H9 (cell line): ENCODE data around the gene NCOR1. TPM values are rescaled to one million over a fixed set of nuclear protein-coding genes. Genes with fewer than 3 reads are reported as not detected.

Source experiments
- DNase-seq: peaks from one replicate; pipeline ENCODE4 v3.0.0-alpha.2; 2017
- H2AFZ ChIP-seq: one replicate; pipeline ENCODE4 v1.6.1; 2013; ENCODE audit warnings: mild to moderate bottlenecking, low read length, control low read depth, moderate library complexity
- H2AK5ac ChIP-seq: 2 replicates; pipeline ENCODE4 v1.6.1; 2013; ENCODE audit warnings: low read length, control low read depth, mixed read lengths; ENCODE audit not compliant: insufficient read length
- H2BK120ac ChIP-seq: one replicate; pipeline ENCODE4 v1.6.1; 2013; ENCODE audit warnings: low read depth, mild to moderate bottlenecking, low read length, control low read depth, inconsistent platforms; ENCODE audit not compliant: poor library complexity, severe bottlenecking
- H2BK12ac ChIP-seq: 2 replicates; pipeline ENCODE4 v1.6.1; 2013; ENCODE audit warnings: low read length, control low read depth, mixed read lengths, low read depth; ENCODE audit not compliant: insufficient read length
- H2BK15ac ChIP-seq: 2 replicates; pipeline ENCODE4 v1.6.1; 2013; ENCODE audit warnings: low read depth, low read length, control low read depth
- H2BK20ac ChIP-seq: one replicate; pipeline ENCODE4 v1.6.1; 2013; ENCODE audit warnings: low read depth, mild to moderate bottlenecking, low read length, control low read depth, inconsistent platforms; ENCODE audit not compliant: poor library complexity, severe bottlenecking
- H2BK5ac ChIP-seq: 2 replicates; pipeline ENCODE4 v1.6.1; 2013; ENCODE audit warnings: low read length, control low read depth, mixed read lengths; ENCODE audit not compliant: insufficient read length
- H3K14ac ChIP-seq: 2 replicates; pipeline ENCODE4 v1.6.1; 2013; ENCODE audit warnings: low read length, control low read depth; ENCODE audit not compliant: insufficient read depth
- H3K18ac ChIP-seq: 2 replicates; pipeline ENCODE4 v1.6.1; 2013; ENCODE audit warnings: low read depth, mild to moderate bottlenecking, mixed read lengths, low read length, control low read depth; ENCODE audit not compliant: insufficient read length
- H3K23ac ChIP-seq: 2 replicates; pipeline ENCODE4 v1.6.1; 2013; ENCODE audit warnings: low read length, control low read depth, mixed read lengths, low read depth; ENCODE audit not compliant: insufficient read length
- H3K23me2 ChIP-seq: 2 replicates; pipeline ENCODE4 v1.6.1; 2013; ENCODE audit warnings: low read depth, mild to moderate bottlenecking, mixed read lengths, low read length, control low read depth; ENCODE audit not compliant: insufficient read length, poor library complexity, severe bottlenecking
- H3K27ac ChIP-seq: 2 replicates; pipeline ENCODE4 v1.5.1; 2013; ENCODE audit warnings: low read length, control low read depth, mixed read lengths, low read depth; ENCODE audit not compliant: insufficient read length
- H3K27me3 ChIP-seq: 2 replicates; pipeline ENCODE4 v1.6.1; 2013; ENCODE audit warnings: low read length, control low read depth, inconsistent platforms; ENCODE audit not compliant: insufficient read depth
- H3K4ac ChIP-seq: 2 replicates; pipeline ENCODE4 v1.6.1; 2013; ENCODE audit warnings: low read depth, mild to moderate bottlenecking, control low read depth, inconsistent platforms, low read length, moderate library complexity
- H3K4me1 ChIP-seq: 2 replicates; pipeline ENCODE4 v1.6.1; 2013; ENCODE audit warnings: low read length, control low read depth, inconsistent platforms; ENCODE audit not compliant: insufficient read depth
- H3K4me2 ChIP-seq: 2 replicates; pipeline ENCODE4 v1.6.1; 2013; ENCODE audit warnings: low read length, control low read depth, mixed read lengths; ENCODE audit not compliant: insufficient read length, insufficient read depth
- H3K56ac ChIP-seq: 2 replicates; pipeline ENCODE4 v1.6.1; 2013; ENCODE audit warnings: low read depth, mild to moderate bottlenecking, mixed read lengths, low read length, control low read depth; ENCODE audit not compliant: insufficient read length
- H3K79me1 ChIP-seq: 2 replicates; pipeline ENCODE4 v1.6.1; 2013; ENCODE audit warnings: low read depth, mild to moderate bottlenecking, moderate library complexity, low read length, control low read depth, inconsistent platforms; ENCODE audit not compliant: insufficient read depth, poor library complexity, severe bottlenecking
- H3K79me2 ChIP-seq: 2 replicates; pipeline ENCODE4 v1.6.1; 2013; ENCODE audit warnings: low read length, control low read depth, inconsistent platforms; ENCODE audit not compliant: insufficient read depth
- H3K9ac ChIP-seq: 2 replicates; pipeline ENCODE4 v1.6.1; 2013; ENCODE audit warnings: low read length, control low read depth, mixed read lengths; ENCODE audit not compliant: insufficient read length; ENCODE audit errors: extremely low read depth
- H3K9me3 ChIP-seq: one replicate; pipeline ENCODE4 v1.6.1; 2013; ENCODE audit warnings: low read depth, low read length, inconsistent platforms; ENCODE audit not compliant: control insufficient read depth
- H3T11ph ChIP-seq: one replicate; pipeline ENCODE4 v1.6.1; 2013; ENCODE audit warnings: mild to moderate bottlenecking, low read length, control low read depth, inconsistent platforms
- H4K20me1 ChIP-seq: one replicate; pipeline ENCODE4 v1.6.1; 2013; ENCODE audit not compliant: control insufficient read depth, insufficient read length, insufficient read depth
- H4K5ac ChIP-seq: 2 replicates; pipeline ENCODE4 v1.6.1; 2013; ENCODE audit warnings: low read depth, mild to moderate bottlenecking, mixed read lengths, low read length, control low read depth; ENCODE audit not compliant: insufficient read length
- H4K8ac ChIP-seq: replicated peaks from 2 replicates; pipeline ENCODE4 v1.6.1; 2013; ENCODE audit warnings: low read length, control low read depth, mixed read lengths, low read depth; ENCODE audit not compliant: insufficient read length
- H4K91ac ChIP-seq: 2 replicates; pipeline ENCODE4 v1.6.1; 2013; ENCODE audit warnings: low read depth, mild to moderate bottlenecking, moderate library complexity, mixed read lengths, low read length, control low read depth; ENCODE audit not compliant: insufficient read length
- H3K27ac Mint-ChIP-seq, 3 experiments: 2 replicates in 2 of 3; 3 replicates in 1 of 3; pipeline ENCODE4 v1.8.0; 2020 to 2021; ENCODE audit warnings: mixed read lengths in 3 of 3, mild to moderate bottlenecking in 1 of 3, moderate library complexity in 1 of 3
- H3K27me3 Mint-ChIP-seq: 2 replicates; pipeline ENCODE4 v1.8.0; 2021; ENCODE audit warnings: low read depth, mild to moderate bottlenecking, moderate library complexity, mixed read lengths
- H3K36me3 Mint-ChIP-seq, 3 experiments: 2 replicates in 2 of 3; 3 replicates in 1 of 3; pipeline ENCODE4 v1.8.0; 2020 to 2021; ENCODE audit warnings: low read depth in 3 of 3, mixed read lengths in 3 of 3; ENCODE audit not compliant: insufficient read depth in 1 of 3
- H3K4me1 Mint-ChIP-seq, 2 experiments: 2 replicates each; pipeline ENCODE4 v1.8.0; 2020; ENCODE audit warnings: mixed read lengths in 2 of 2
- H3K4me3 Mint-ChIP-seq, 2 experiments: 2 replicates in 1 of 2; 3 replicates in 1 of 2; pipeline ENCODE4 v1.8.0; 2020 to 2021; ENCODE audit warnings: mild to moderate bottlenecking in 2 of 2, mixed read lengths in 2 of 2, moderate library complexity in 1 of 2
- H3K9me3 Mint-ChIP-seq, 2 experiments: 2 replicates in 1 of 2; 3 replicates in 1 of 2; pipeline ENCODE4 v1.8.0; 2020; ENCODE audit warnings: mild to moderate bottlenecking in 2 of 2, mixed read lengths in 2 of 2, moderate library complexity in 1 of 2
- CTCF ChIP-seq: fragments of 200-600 bp; sonication (generic); conservative IDR thresholded peaks from 3 replicates; pipeline ENCODE4 v1.8.0; 2021; ENCODE audit warnings: antibody characterized with exemption, mild to moderate bottlenecking
- WGBS: extraction: QIAGEN DNeasy Blood & Tissue Kit; methylation state at CpG from one replicate; pipeline ENCODE4 v1.1.7; 2013; ENCODE audit warnings: missing lambda C conversion rate, low lambda C conversion rate, mixed read lengths; ENCODE audit not compliant: insufficient read length; ENCODE audit errors: extremely low coverage; 5-methylcytosine and 5-hydroxymethylcytosine counted together
- total RNA-seq: library from RNA; stranded (reverse); gene quantifications from 2 replicates; pipeline ENCODE4 v1.2.1, GENCODE V29; 2021

Gene NCOR1
- total RNA-seq, 1 experiment from 2014 or later: 119 TPM

GRCh38 chr17:16120937-16121336 lies 94.4 kb downstream of the NCOR1 start:
- no peak overlapping the region for H3K4me3 Mint-ChIP-seq
- H3K27me3 ChIP-seq: no peaks in the 10 kb centered on the region
- H4K20me1 ChIP-seq: no peaks in the 10 kb centered on the region
- no peak overlapping the region for H3K4me2 ChIP-seq
- H2AK5ac ChIP-seq: no peak overlapping the region
- H3K27ac Mint-ChIP-seq: no peak overlapping the region
- no peak overlapping the region for H4K91ac ChIP-seq
- H3K18ac ChIP-seq: no peak overlapping the region
- no CpG with 5 or more reads among the region's 11 CpGs for WGBS
- no peak overlapping the region for H3T11ph ChIP-seq
- H2BK120ac ChIP-seq: no peak overlapping the region
- no peaks in the 10 kb centered on the region for H3K4me1 ChIP-seq
- H3K56ac ChIP-seq: no peak overlapping the region
- H3K9ac ChIP-seq: no peak overlapping the region
- H3K4me1 Mint-ChIP-seq: no peaks in the 10 kb centered on the region
- H3K79me2 ChIP-seq: no peaks in the 10 kb centered on the region; the same call in 1 of the 2 replicates
- no peak overlapping the region for H3K14ac ChIP-seq
- no peak overlapping the region for H3K23ac ChIP-seq
- no peaks in the 10 kb centered on the region for H3K79me1 ChIP-seq
- H3K4ac ChIP-seq: no peak overlapping the region
- peaks cover 43 to 63% (median 59%) of the 10 kb centered on the region in 3 experiments for H3K36me3 Mint-ChIP-seq
- H3K27me3 Mint-ChIP-seq: no peaks in the 10 kb centered on the region
- no peak for TF ChIP-seq CTCF
- no peak overlapping the region for H4K8ac ChIP-seq
- H2BK15ac ChIP-seq: no peak overlapping the region
- no peak overlapping the region for H2BK12ac ChIP-seq
- no peak overlapping the region for H3K27ac ChIP-seq
- H4K5ac ChIP-seq: no peak overlapping the region
- H2BK20ac ChIP-seq: no peak overlapping the region
- H2AFZ ChIP-seq: no peak overlapping the region
- H3K23me2 ChIP-seq: no peaks in the 10 kb centered on the region
- H2BK5ac ChIP-seq: no peak overlapping the region
- no peak for DNase-seq
- H3K9me3 Mint-ChIP-seq: peaks cover 13% of the 10 kb centered on the region in 2 experiments
- no peaks in the 10 kb centered on the region for H3K9me3 ChIP-seq
